ENCODE measurements around the gene PLXNB3.
"Not testable (repeated sequence)": the region's sequence is repeated elsewhere in the genome, so short reads cannot be mapped to it uniquely, and the experiment has no call there.

Gene PLXNB3

DNA sequence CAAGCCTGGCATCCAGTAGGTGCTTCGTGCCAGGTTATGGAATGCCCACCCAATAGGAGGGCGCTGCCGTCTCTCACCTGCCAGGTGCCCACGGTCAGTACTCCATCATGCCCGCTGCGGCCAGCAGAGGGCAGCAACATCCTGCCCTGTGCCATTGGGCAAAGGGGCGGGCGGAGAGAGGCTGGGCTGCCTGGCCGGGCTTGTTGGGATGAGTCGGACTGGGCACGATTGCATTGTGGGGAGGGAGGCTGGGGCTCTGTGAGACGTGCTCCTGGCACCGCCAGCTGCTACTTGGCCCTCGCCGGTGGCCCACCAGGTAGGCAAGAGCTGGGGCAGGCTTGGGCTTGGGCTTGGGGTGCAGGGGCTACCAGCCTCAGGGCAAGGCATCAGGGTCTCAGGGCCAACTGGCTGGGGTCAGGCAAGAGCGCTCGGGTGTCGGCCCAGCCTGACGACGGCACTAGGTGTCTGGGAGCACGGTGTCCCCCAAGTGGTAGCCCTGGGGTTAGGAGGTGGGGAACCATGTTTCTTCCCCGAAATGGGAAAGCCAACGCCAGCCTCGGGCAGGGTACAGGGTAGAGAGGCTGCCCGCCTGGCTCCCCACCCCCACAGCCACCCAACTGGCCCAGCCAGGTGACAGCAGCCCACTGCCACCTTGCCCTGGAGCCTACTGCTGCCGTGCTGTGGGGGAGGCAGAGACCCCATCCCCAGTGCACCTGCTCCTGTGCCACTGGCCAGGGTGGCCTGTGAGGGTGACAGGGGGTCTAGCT is at the start of gene PLXNB3:
TSS of gene PLXNB3 (plus strand) at position 261 of the 767 bp plus-strand sequence. CDS start 1,287 bp downstream, outside the sequence.
- DNase-seq (ENCODE audit: low spot score) = peak; percentile 92

DNA sequence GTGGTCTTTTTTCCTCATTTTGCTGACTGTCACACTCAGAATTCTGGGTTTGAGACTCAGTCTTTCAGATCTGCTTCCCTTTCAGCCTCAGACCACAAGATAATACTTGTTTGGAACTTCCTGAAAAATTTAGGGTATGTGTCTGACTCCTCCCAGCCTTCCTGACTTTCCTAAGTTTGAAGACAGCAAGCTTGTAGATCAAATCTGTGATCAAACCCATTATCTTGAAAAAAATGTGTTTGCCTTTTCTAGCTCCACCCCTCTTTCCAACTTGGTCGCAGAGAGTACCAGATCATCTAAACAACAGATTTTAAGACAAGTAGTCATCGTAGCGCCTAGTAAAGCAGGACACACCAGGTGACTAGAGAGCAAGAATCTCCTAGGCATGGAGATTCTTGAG is 49.8 kb upstream of the PLXNB3 start:
- DNase-seq (ENCODE audit: low spot score) = no peak

DNA sequence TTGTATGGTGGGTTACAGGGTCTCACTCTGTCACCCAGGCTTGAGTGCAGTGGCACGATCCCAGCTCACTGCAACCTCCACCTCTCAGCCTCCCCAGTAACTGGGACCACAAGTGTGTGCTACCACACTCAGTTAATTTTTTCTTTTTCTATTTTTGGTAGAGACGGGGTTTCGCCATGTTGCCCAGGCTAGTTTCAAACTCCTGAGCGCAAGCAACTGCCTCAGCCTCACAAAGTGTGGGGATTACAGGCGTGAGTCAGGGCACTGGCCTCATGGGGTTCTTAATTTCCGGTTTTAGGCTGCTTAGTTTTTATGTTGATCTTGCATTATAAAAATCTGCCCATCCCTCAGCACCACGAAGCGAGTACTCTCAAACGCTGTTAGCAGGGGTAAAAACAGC is 46.6 kb upstream of the PLXNB3 start:
- no peak for DNase-seq (ENCODE audit: low spot score)

DNA sequence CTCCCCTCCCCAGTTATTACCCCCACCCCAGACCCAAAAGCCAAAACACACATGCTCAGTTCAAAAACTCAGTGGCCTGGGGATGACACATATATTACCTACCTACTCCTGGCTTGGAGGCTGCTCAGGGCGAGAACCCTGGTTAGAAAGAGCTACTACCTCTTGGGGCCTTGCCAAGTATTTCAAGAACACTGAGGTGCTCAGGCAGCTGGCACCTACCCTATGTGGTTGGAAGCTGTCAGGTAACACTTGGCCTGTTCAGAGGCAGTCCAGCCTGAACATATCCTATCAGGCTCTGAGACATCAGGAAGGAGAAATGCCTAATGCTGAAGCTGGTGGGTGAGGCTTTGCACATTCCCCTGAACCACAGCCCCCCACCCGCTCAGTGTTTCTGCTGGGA is 44.8 kb upstream of the PLXNB3 start:
- DNase-seq (ENCODE audit: low spot score) = no peak

GRCh38 chrX:153719701-153720100 is 44.3 kb upstream of the PLXNB3 start:
- no peak for DNase-seq (ENCODE audit: low spot score)

DNA sequence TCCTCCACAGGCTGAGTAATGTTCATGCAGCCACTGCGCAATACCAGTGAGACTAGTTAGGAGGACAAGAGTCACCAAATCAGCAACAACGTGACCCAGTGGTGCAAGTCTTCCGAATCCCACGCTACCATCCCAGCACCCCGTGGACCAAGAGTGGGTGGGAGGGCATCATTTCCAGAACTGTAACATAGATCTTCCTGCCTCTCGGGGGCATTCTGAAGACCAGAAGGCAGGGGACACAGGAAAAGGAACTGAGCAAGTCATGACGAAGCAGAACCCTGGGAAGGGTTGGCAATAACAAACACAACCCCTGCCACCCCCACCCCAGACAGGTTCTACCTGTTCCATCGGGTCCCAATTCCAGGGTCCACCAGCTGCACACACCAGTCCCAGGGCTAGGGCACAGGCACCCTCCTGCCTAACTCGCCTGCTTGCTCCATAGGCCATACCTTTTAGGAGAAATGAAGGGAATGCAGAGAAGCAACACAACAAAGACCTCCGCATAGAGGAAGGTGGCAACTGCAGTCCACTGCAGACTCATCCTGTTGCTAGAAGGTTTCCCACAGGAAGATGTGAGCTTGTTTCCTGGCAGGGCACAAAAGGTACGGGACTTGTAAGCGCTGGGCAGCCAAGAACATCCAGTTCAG is 41.2 kb upstream of the PLXNB3 start:
- no peak for DNase-seq (ENCODE audit: low spot score)

GRCh38 chrX:153723351-153724251 is 40.4 kb upstream of the PLXNB3 start:
- DNase-seq (ENCODE audit: low spot score) = peak; percentile 50

DNA sequence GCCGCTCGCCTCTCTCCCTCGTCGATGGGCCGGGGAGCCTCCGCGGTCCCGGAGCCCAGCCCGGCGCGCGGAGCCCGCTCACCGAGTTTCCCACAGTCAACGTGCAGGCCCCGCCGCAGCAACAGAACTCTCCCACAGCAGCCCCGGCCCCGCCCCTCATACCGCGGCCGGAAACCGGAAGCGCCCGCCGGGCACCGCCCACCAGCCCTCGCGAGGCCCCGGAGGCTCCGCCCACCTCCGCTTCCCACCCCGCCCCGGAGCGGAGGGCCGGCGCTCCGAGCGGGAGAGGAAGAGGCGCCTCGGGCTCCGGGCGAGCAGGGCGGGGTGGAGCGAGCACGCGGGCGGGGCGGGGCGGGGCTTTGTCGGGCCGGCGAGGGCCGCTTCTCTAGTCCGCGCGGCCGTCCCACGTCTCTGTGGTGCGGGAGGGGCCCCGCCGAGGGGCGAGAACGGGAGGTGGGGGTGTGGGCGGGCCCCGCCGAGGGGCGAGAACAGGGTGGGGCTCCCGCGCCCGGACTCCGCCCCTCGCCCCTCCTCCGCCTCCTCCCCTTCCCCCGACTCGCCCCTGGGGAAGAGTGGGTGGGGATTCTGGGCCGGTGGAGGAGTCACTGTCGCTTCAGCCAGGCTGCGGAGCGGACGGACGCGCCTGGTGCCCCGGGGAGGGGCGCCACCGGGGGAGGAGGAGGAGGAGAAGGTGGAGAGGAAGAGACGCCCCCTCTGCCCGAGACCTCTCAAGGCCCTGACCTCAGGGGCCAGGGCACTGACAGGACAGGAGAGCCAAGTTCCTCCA is 39.6 kb upstream of the PLXNB3 start, which contains the start of the genes ABCD1 and BCAP31:
TSS of gene ABCD1 (plus strand) at position 605 of the 787 bp plus-strand sequence. CDS start 411 bp downstream, outside the sequence.
TSS of gene BCAP31 (minus strand) at position 136 of the 787 bp plus-strand sequence. CDS start 1,143 bp downstream, outside the sequence.
- peak; percentile 97 for DNase-seq (ENCODE audit: low spot score)

DNA sequence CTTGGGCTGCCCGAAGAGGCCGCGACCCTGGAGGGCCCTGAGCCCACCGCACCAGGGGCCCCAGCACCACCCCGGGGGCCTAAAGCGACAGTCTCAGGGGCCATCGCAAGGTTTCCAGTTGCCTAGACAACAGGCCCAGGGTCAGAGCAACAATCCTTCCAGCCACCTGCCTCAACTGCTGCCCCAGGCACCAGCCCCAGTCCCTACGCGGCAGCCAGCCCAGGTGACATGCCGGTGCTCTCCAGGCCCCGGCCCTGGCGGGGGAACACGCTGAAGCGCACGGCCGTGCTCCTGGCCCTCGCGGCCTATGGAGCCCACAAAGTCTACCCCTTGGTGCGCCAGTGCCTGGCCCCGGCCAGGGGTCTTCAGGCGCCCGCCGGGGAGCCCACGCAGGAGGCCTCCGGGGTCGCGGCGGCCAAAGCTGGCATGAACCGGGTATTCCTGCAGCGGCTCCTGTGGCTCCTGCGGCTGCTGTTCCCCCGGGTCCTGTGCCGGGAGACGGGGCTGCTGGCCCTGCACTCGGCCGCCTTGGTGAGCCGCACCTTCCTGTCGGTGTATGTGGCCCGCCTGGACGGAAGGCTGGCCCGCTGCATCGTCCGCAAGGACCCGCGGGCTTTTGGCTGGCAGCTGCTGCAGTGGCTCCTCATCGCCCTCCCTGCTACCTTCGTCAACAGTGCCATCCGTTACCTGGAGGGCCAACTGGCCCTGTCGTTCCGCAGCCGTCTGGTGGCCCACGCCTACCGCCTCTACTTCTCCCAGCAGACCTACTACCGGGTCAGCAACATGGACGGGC is 38.8 kb upstream of the PLXNB3 start:
- no peak for DNase-seq (ENCODE audit: low spot score)

GRCh38 chrX:153725832-153726285 is 38.2 kb upstream of the PLXNB3 start:
- DNase-seq (ENCODE audit: low spot score) = no peak

DNA sequence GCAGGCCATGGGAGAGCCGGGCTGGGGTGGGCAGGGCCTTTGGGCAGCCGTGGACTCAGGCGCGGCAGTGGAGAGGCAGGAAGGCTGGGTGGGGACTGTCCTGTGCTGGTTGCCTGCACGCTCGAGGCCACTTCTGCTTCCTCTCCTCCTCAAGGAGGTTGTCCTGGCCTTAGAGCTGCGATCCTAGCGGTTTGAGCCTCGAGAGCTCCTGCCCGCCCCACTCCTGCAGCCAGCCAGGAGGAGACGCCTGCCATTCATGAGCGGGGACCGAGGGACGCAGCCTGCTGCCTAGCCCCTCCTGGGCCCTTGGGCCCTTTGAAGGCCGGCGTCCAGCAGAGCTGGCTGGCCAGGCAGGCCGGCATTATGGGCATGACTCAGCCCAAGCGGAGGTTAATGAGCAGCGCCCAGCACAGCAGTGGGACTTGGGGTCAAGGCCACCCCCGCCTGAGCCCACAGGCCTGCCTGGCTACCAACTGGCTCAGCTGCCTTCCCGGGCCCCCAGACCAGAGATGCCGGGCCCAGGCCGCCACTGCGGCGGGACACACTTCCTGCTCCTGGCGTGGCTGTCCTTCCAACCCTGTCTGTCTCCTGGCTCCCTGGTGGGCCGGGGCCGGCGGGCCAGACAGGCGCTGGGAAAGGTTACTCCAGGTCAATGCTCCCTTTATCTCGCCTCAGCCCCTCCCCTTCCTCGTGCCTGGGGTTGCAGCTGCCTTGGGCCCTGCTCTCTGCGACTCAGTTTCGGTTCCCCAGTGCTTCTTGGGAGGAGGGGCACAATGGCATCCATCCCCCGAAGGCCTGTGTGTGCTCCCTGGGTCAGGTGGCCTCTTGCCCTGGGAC is 37.5 kb upstream of the PLXNB3 start:
- peak; percentile 49 for DNase-seq (ENCODE audit: low spot score)

- peak; percentile 48 for DNase-seq (ENCODE audit: low spot score)
These were observed 36.7 kb upstream of the PLXNB3 start for GRCh38 chrX:153727123-153727931.

- no peak for DNase-seq (ENCODE audit: low spot score)
These were observed 36.0 kb upstream of the PLXNB3 start for GRCh38 chrX:153728095-153728494.

DNA sequence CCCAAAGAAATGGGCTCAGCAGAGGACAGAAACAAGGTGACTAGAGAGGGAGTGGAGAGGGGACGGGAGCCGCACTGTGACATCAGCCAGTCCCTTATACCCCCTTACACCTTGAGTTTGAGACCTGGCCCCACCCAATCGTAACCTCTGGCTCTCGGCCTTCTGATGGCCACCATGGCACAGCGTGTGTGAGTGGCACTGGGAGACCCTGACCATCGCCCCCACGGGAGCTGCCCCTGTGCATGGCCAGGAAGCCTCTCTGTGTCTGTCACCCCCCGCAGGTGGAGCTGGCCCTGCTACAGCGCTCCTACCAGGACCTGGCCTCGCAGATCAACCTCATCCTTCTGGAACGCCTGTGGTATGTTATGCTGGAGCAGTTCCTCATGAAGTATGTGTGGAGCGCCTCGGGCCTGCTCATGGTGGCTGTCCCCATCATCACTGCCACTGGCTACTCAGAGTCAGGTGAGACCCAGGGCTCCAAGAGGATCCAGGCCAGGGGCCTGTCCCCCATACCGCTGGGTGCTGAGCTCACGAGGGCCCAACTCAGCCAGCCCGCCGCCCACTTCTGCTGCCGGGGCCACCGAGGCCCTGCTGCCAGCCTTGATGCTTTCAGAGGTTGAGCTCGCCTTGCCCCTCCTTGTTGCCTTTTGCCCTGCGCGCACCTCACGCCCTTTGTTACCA is 35.0 kb upstream of the PLXNB3 start:
- no peak for DNase-seq (ENCODE audit: low spot score)

DNA sequence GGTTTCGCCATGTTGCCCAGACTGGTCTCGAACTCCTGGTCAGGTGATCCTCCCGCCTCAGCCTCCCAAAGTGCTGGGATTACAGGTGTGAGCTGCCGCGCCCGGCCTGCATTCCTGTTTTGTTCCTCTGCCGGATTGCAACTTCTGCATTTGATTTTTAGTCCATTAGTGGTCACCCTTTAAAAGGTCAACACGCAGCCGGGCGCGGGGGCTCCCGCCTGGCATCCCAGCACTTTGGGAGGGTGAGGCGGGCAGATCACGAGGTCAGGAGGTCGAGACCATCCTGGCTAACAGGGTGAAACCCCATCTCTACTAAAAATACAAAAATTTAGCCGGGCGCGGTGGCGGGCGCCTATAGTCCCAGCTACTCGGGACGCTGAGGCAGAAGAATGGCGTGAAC is 33.9 kb upstream of the PLXNB3 start:
- not testable (repeated sequence) for DNase-seq (ENCODE audit: low spot score)

GRCh38 chrX:153731117-153731844 is 32.8 kb upstream of the PLXNB3 start:
- DNase-seq (ENCODE audit: low spot score) = no peak

DNA sequence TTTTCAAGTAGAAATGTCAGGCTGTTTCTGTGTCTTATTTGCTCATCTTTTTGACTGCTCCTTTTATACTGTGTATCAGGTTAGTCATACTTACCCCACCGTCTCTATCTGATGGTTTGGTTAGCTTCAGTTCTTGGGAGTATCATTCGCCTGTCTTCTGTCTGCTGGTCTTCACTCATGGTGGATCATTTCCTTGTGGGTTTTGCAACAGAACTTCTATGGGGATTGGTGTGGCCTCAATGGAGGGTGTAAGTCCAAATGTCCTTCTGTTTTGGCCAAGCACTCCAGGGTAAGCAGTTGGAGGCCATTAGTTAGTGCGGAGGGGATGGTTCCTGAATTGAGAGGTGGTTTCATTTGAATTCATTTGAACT is 32.2 kb upstream of the PLXNB3 start:
- no peak for DNase-seq (ENCODE audit: low spot score)

- DNase-seq (ENCODE audit: low spot score) = no peak
These were observed 31.6 kb upstream of the PLXNB3 start for GRCh38 chrX:153732401-153732800.

All from GM03348 (cell line).